Activated CD4-positive, alpha-beta T cell treated with anti-CD3 and anti-CD28 coated beads for 24 hours (primary cell): ENCODE data around the gene ABCC6.
"Not testable (repeated sequence)": the region's sequence is repeated elsewhere in the genome, so short reads cannot be mapped to it uniquely, and the experiment has no call there.

ENCODE experiments used
- DNase-seq, 2 donors: peaks; one replicate each; pipeline ENCODE4 v3.0.0-alpha.2; 2020; ENCODE audit warnings: low read depth in 2 of 2

Gene ABCC6

GRCh38 chr16:16112450-16113053, 110.7 kb downstream of the ABCC6 start:
- DNase-seq = no peak

- DNase-seq = no peak
Observed at GRCh38 chr16:16111639-16112038, 111.7 kb downstream of the ABCC6 start.

GRCh38 chr16:16110111-16110490, 113.2 kb downstream of the ABCC6 start:
- DNase-seq = no peak

- DNase-seq = no peak
Observed at GRCh38 chr16:16109453-16110110, 113.7 kb downstream of the ABCC6 start.

GRCh38 chr16:16108759-16109158, 114.5 kb downstream of the ABCC6 start:
- DNase-seq = no peak

GRCh38 chr16:16107839-16108238, 115.5 kb downstream of the ABCC6 start:
- no peak for DNase-seq

- DNase-seq = no peak
Observed at GRCh38 chr16:16106466-16106865, 116.8 kb downstream of the ABCC6 start.

GRCh38 chr16:16105646-16106045, 117.6 kb downstream of the ABCC6 start:
- no peak for DNase-seq

GRCh38 chr16:16104804-16105141, 118.5 kb downstream of the ABCC6 start:
- DNase-seq = not testable (repeated sequence)

- not testable (repeated sequence) for DNase-seq
Observed at GRCh38 chr16:16104132-16104803, 119.0 kb downstream of the ABCC6 start.

GRCh38 chr16:16102738-16103137, 120.6 kb downstream of the ABCC6 start:
- DNase-seq = no peak

GRCh38 chr16:16101585-16101984, 121.7 kb downstream of the ABCC6 start:
- DNase-seq = no peak

GRCh38 chr16:16100631-16101030, 122.7 kb downstream of the ABCC6 start:
- no peak for DNase-seq

GRCh38 chr16:16099320-16099719, 124.0 kb downstream of the ABCC6 start:
- DNase-seq = no peak
